ENCODE measurements around the gene SCGB3A2. TPM values are rescaled to one million over a fixed set of nuclear protein-coding genes. Genes with fewer than 3 reads are reported as not detected.

SCGB3A2 gene
- total and polyA plus RNA-seq, 2 of the 8 experiments (the other 6 are each of a cell fraction or from before 2014, with no cell fraction given), result 47.1 to 63.6 TPM

GRCh38 chr5:147855774-147856069, 22.8 kb upstream of the SCGB3A2 start:
- no peak overlapping the region for H3K4ac ChIP-seq (replicated peaks; ENCODE audit: insufficient read length, low read depth, low read length)
- H2BK15ac ChIP-seq (ENCODE audit: low read length), result no peak overlapping the region
- DNase-seq (ENCODE audit: low read depth in 1 of 2, low spot score in 2 of 2) (no peak), FAIRE-seq (no peak)
- H3K23me2 ChIP-seq (ENCODE audit: low read depth, low read length), result no peaks in the 10 kb centered on the region
- H3K27me3 ChIP-seq (replicated peaks in 1 of 4; ENCODE audit: control insufficient read depth in 3 of 4, extremely low read depth in 1 of 4, insufficient read depth in 3 of 4, low read length in 3 of 4), result peaks cover 0 to 2% (median 0%) of the 10 kb centered on the region in 4 experiments; a peak in 1 of 7 replicates
- H4K5ac ChIP-seq (ENCODE audit: insufficient read length, low read depth, low read length), result no peak overlapping the region
- no peak overlapping the region for H2AK5ac ChIP-seq (ENCODE audit: low read depth, low read length)
- no peak overlapping the region for H3K27ac ChIP-seq (ENCODE audit: low read depth, low read length)
- peaks cover 2 to 8% (median 6%) of the 10 kb centered on the region in 4 experiments; a peak in 4 of 7 replicates for H3K4me1 ChIP-seq (replicated peaks in 1 of 4; ENCODE audit: control insufficient read depth in 3 of 4, insufficient read depth in 4 of 4, low read length in 3 of 4)
- no peak overlapping the region for H2AFZ ChIP-seq (ENCODE audit: low read length)
- no peak overlapping the region for H2BK20ac ChIP-seq (ENCODE audit: low read length)
- peaks cover 0 to 5% (median 0%) of the 10 kb centered on the region in 4 experiments; a peak in 1 of 8 replicates for H3K36me3 ChIP-seq (ENCODE audit: control insufficient read depth in 2 of 4, insufficient read depth in 4 of 4, low read length in 3 of 4)
- ChIA-PET POLR2A (ENCODE audit: partially characterized antibody) (interaction anchor here (0.7 to 26.7 kb wide), 11 partner anchors 7 to 403 kb away, joined by 3 to 730 read pairs (median 16); partner anchors contain the start of gene SCGB3A2), CTCF (ENCODE audit: partially characterized antibody) (interaction anchor here (0.9 to 9.2 kb wide), 6 partner anchors 11 to 77 kb away, joined by 4 to 126 read pairs (median 14); partner anchors contain the start of gene SCGB3A2)
- H3K4me3 ChIP-seq (ENCODE audit: extremely low read depth in 1 of 4, insufficient read depth in 2 of 4, low read depth in 3 of 4, low read length in 4 of 4), result no peak overlapping the region
- H3K4me2 ChIP-seq (ENCODE audit: insufficient read depth in 1 of 2, low read depth in 2 of 2, low read length in 2 of 2), result no peak overlapping the region
- no peak overlapping the region for H2BK12ac ChIP-seq (ENCODE audit: low read depth, low read length)
- no peak overlapping the region for H4K91ac ChIP-seq (replicated peaks; ENCODE audit: insufficient read length, low read length)
- no peak overlapping the region for H2BK120ac ChIP-seq (replicated peaks; ENCODE audit: low read depth, low read length)
- no peak overlapping the region for H3K14ac ChIP-seq (ENCODE audit: insufficient read length)
- no peak overlapping the region for H3K18ac ChIP-seq (ENCODE audit: extremely low read depth, low read length)
- H3K79me1 ChIP-seq (ENCODE audit: low read depth, low read length), result no peaks in the 10 kb centered on the region
- peaks cover 0 to 4% of the 10 kb centered on the region in 2 experiments; a peak in 1 of 4 replicates for H3K79me2 ChIP-seq (ENCODE audit: control insufficient read depth in 1 of 2, insufficient read depth in 2 of 2, low read length in 2 of 2)
- H3K23ac ChIP-seq (ENCODE audit: insufficient read length), result no peak overlapping the region
- no peak overlapping the region for H4K8ac ChIP-seq (ENCODE audit: extremely low read depth, insufficient read depth, low read length)
- no peak overlapping the region for H3K9ac ChIP-seq (replicated peaks in 1 of 4; ENCODE audit: extremely low read depth in 1 of 4, low read depth in 3 of 4, low read length in 3 of 4)
- H4K20me1 ChIP-seq (replicated peaks in 1 of 2; ENCODE audit: control insufficient read depth in 1 of 2, insufficient read depth in 2 of 2, low read length in 2 of 2), result no peaks in the 10 kb centered on the region
- no peak overlapping the region for H3K56ac ChIP-seq (replicated peaks; ENCODE audit: insufficient read length, low read depth, low read length)
- no peak overlapping the region for H2BK5ac ChIP-seq (ENCODE audit: low read depth, low read length)
- WGBS, 2 experiments (ENCODE audit: extremely low coverage in 1 of 2, insufficient coverage in 1 of 2, insufficient read length in 1 of 2, insufficient replicate concordance in 2 of 2, low coverage in 1 of 2, low lambda C conversion rate in 2 of 2, missing lambda C conversion rate in 1 of 2), result 68% methylated on average over 4 of the region's 4 CpGs; no CpG with 5 or more reads in 1 of the 2 experiments
- H3K9me3 ChIP-seq (ENCODE audit: insufficient read depth in 2 of 2, low read depth in 1 of 2, low read length in 1 of 2), result no peaks in the 10 kb centered on the region
- no peak for TF ChIP-seq EP300 (IDR thresholded peaks at IDR 0.05; ENCODE audit: borderline replicate concordance in 1 of 2, low read depth in 2 of 2, low read length in 2 of 2)
- peak; percentile 19 to 62 for TF ChIP-seq POLR2A (IDR thresholded peaks at IDR 0.05; ENCODE audit: control extremely low read depth in 1 of 2, low read depth in 2 of 2, low read length in 2 of 2)
- TF ChIP-seq CBX8 (IDR thresholded peaks at IDR 0.05; ENCODE audit: borderline replicate concordance, low read depth, low read length), result no peak
- 0 out of 2 replicates have a peak, but pooled peaks have one; percentile 12 for TF ChIP-seq CHD2 (IDR thresholded peaks at IDR 0.05; ENCODE audit: low read length)
- TF ChIP-seq POLR2AphosphoS5 (IDR thresholded peaks at IDR 0.05; ENCODE audit: low read depth, low read length), result peak; percentile 88
- TF ChIP-seq ASH2L (IDR thresholded peaks at IDR 0.05; ENCODE audit: low read length), result no peak
- TF ChIP-seq, protein P1, sequence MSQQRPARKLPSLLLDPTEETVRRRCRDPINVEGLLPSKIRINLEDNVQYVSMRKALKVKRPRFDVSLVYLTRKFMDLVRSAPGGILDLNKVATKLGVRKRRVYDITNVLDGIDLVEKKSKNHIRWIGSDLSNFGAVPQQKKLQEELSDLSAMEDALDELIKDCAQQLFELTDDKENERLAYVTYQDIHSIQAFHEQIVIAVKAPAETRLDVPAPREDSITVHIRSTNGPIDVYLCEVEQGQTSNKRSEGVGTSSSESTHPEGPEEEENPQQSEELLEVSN (IDR thresholded peaks at IDR 0.05), result no peak
- TF ChIP-seq KDM1A (IDR thresholded peaks at IDR 0.05; ENCODE audit: borderline replicate concordance, low read length), result no peak
